GM18519 (cell line): ENCODE data around the gene TUBB1.
A peak's percentile ranks its signal among the peaks of the same experiment; 100 is the strongest.
"Not testable (repeated sequence)": the region's sequence is repeated elsewhere in the genome, so short reads cannot be mapped to it uniquely, and the experiment has no call there.

ENCODE experiments used
- ATAC-seq: cut with Tn5 transposase; IDR thresholded peaks from one replicate; pipeline ENCODE4 v1.9.1; 2021; ENCODE audit warnings: mild to moderate bottlenecking, moderate library complexity; ENCODE audit not compliant: unreplicated experiment, low FRiP score

Gene TUBB1

GRCh38 chr20:59004763-59005522, 14.3 kb upstream of the TUBB1 start:
- ATAC-seq, result peak; percentile 36

GRCh38 chr20:59005523-59006166, 13.6 kb upstream of the TUBB1 start:
- ATAC-seq, result no peak

GRCh38 chr20:59006167-59006863, 12.9 kb upstream of the TUBB1 start:
- no peak for ATAC-seq

- no peak for ATAC-seq
Measured at GRCh38 chr20:59006864-59007664, 12.2 kb upstream of the TUBB1 start, which contains the start of gene CTSZ. Gene CTSZ (minus strand): TSS chr20:59007254. CDS start chr20:59007128, 126 bp downstream.

GRCh38 chr20:59007665-59008511, 11.3 kb upstream of the TUBB1 start:
- no peak for ATAC-seq

- ATAC-seq, result no peak
Measured at GRCh38 chr20:59008715-59009336, 10.4 kb upstream of the TUBB1 start.

GRCh38 chr20:59010321-59010994, 8.8 kb upstream of the TUBB1 start:
- no peak for ATAC-seq

GRCh38 chr20:59010995-59011873, 8.0 kb upstream of the TUBB1 start:
- no peak for ATAC-seq

GRCh38 chr20:59011874-59012157, 7.4 kb upstream of the TUBB1 start:
- ATAC-seq, result not testable (repeated sequence)

GRCh38 chr20:59013031-59013951, 5.9 kb upstream of the TUBB1 start:
- ATAC-seq, result no peak

GRCh38 chr20:59013959-59014608, 5.1 kb upstream of the TUBB1 start:
- ATAC-seq, result no peak

GRCh38 chr20:59014680-59015389, 4.4 kb upstream of the TUBB1 start:
- no peak for ATAC-seq

- ATAC-seq, result no peak
Measured at GRCh38 chr20:59015411-59015810, 3.8 kb upstream of the TUBB1 start.

- no peak for ATAC-seq
Measured at GRCh38 chr20:59015812-59016711, 3.2 kb upstream of the TUBB1 start.
